DMS53 treated with DMSO at 0.1 percent for 48 hours (cell line): ENCODE data around the gene MGLL.

Source experiments
- DNase-seq: peaks from one replicate; lab custom pipeline; 2025; ENCODE audit not compliant: unreplicated experiment; lab: John Stamatoyannopoulos, UW

The MGLL gene

GRCh38 chr3:127835993-127836882 lies 13.9 kb upstream of the MGLL start:
- DNase-seq, result no peak

- DNase-seq, result no peak
Measured at GRCh38 chr3:127834771-127835170, 12.5 kb upstream of the MGLL start.

- DNase-seq, result no peak
Measured at GRCh38 chr3:127833281-127834032, 11.1 kb upstream of the MGLL start.

DNA sequence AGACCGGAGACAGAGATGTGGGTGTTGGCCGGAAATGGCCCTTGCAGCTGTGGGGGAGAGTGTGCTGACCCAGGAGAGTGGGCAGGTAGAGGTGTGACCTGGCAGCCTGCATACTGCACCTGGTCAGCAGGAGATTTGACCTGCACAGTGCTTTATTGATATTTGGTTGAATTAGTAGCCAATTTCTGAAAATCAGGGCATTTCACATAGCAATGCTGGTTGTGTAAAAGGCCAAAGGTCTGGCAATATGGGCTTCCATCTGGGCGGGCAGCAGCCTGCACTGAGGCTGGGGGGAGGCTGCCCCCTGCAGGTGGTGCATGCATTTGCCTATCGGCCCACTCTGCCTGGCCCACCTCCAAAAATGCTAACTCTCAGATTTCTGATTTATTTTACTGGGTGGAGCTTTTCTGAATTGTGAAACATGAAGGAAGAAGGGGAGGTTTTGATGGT lies 9.4 kb upstream of the MGLL start:
- DNase-seq, result peak; percentile 3

DNA sequence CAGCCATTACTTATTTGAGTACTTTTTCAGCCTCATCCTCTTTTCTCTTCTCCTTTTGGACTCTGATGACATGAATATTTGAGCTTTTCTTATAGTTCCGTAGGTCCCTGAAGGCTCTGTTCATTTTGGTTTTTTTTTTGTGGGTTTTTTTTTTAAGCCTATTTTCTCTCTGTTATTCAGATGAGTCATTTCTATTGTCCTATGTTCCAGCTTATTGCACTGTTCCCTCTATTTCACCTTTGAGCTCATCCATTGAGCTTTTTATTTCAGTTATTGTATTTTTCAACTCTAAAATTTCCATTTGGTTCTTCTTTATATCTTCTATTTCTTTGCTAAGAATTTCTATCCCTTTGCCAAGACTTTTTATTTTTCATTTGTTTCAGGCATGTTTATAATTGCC lies 7.2 kb upstream of the MGLL start:
- DNase-seq, result no peak

GRCh38 chr3:127827808-127828207 lies 5.5 kb upstream of the MGLL start:
- DNase-seq, result no peak

- DNase-seq, result no peak
Measured at GRCh38 chr3:127825756-127826155, 3.4 kb upstream of the MGLL start.

DNA sequence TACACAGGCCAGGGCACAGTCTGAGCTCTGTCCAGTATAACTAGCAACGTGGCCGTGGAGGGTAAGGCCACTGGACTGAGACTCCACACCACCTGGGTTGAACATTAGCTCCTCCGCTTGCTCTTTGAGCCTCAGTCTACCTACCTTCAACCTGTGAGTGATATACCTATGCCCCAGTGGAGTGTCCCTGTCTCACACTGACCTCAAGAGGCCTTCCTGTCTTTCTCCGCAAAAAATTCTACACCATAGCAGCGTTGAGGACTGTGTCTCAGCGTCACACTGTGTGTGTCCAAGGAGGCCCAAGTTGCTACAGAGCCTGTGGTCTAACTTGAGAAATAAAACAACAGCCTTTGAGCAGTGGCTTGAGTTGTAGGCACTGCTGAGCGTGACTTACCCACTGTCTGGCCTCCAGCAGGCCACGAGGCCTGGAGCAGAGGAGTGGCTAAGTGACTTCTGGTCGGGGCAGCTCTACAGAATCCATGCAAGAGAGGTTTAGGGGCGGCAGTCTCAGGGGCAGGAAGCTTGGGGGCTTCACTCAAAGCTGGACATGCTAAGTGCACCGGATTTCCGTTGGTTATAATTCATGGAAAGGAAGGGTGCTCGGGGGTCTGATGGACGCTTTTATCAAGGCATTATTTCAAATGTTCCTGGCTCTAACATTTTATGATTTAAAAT lies 2.0 kb upstream of the MGLL start:
- no peak for DNase-seq

GRCh38 chr3:127823426-127823857 lies 1.1 kb upstream of the MGLL start:
- DNase-seq, result no peak

DNA sequence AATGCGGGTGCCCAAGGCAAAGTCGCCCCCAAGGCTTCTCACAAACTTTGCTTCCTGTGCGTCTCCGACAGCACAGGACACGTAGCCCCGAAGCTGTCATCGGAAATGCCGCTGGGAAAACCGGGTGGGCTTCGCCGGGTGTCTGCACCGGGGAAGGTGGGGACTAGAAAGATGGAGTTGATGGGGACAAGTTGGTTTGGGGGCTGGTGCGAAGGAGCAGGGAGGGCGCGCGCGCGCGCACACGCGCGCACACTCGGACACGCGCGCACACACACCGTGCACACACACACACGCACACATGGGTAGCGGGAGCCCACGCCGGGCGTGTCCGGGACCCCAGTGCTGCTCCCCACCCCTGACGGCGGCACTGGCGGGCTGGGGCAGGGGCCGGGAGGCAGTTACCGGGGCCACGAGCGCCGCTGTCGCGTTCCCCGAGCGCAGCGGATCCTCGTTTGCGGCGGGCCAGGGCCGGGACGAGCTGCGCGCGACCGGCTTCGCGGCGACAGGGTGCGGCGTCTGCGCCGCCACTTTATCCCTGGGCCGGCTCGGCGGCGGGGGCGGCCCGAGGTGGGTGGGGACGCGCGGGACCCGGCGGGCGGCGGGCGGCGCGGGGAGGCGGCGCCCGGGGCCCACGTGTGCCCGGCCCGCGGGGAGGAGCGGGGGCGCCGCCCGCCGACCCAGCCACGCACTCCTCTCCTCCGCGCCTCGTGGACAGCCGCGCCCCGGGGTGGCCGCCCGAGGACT lies 539 bp upstream of the MGLL start:
- DNase-seq, result no peak

DNA sequence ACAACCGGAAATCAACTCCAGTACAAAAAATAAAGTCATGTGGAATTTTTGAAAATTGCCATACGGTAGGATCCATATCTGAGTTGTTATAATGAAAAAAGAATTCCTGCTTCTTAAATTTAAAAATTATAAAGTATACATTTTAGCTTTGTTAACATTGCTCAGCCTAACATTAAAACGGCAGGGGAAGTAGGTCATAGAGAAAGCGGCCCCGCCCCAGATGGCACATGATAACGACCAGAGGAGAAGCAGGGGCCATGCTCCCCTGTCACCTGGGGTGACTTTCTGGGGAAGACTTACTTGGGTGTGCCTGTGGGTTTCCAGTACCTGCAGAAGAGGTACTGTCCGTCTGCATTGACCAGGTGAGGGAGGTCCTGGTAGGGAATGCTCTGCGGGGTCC lies 921 bp downstream of the MGLL start:
- DNase-seq, result no peak

DNA sequence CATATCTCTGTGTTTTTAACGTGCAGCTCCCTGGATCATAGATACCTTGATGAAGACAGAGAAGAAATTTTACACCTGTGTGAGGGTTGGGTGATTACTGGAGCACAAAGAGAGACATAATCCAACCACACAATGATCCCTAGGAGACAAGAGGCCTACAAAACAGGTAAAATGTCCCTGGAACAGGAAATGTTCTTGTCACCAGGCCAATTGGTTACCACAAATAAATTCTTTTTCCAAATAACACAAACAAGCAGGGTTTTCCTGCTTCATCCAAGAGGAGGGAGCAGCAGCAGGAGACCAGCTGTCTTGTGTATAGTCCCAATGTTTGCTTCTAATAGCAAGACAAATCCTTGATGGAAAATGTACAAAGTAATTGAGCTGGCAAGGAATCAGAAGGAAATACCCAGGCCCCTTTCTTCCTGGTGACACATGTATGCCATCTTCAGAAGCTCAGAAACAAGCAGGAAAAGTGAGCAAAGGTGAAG lies 1.4 kb downstream of the MGLL start:
- DNase-seq, result peak; percentile 4

- DNase-seq, result no peak
Measured at GRCh38 chr3:127820221-127820825, 2.0 kb downstream of the MGLL start.

DNA sequence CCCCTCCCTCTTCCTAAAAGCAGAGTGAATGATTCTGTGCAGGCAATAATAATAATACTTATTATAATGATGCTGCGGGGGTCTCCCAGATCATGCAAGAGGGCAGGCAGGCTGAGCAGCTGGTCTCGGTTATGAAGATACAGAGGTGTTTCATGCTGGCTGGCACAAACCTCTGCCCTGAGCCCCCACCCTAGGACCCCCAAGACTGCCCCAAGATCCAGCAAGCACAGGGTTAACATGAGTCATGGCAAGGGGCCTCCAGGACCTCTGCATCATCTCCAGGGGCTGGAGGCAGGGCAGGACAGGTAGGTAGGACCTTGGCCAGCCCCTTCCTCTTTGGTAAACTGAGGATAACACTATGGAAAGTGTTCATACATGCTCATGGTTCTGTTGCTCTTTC lies 2.7 kb downstream of the MGLL start:
- no peak for DNase-seq

- DNase-seq, result no peak
Measured at GRCh38 chr3:127819086-127819485, 3.2 kb downstream of the MGLL start.

- DNase-seq, result no peak
Measured at GRCh38 chr3:127817406-127817841, 4.9 kb downstream of the MGLL start.

DNA sequence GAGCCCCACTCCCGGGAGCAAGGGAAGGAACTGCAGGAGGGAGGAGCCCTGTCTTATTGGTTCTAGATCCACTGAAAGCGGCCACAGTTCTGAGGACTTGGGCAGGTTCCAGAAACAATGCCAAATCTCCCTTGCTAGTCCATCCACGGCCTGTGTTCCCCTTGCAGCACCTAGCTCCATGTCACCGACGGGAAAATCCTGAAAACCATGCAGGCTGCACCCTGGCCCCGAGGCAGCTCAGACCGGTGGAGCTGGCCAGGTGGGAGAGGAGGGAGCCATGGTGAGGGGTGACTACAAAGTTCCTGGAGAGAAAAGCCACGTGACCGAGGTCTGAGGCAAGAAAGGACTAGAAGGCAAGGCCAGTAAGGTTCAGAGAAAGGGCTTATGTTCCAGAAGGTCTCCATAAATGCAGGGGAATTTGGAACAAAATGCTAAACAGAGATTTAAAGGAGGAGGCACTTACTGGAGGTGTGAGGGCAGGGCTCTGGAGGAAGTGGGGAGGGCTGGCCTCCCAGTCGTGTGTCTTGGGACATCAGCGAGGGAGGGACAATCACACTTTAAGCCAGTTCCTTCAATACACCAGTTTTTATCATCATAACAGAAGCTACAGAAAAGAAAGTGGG lies 5.4 kb downstream of the MGLL start:
- no peak for DNase-seq

DNA sequence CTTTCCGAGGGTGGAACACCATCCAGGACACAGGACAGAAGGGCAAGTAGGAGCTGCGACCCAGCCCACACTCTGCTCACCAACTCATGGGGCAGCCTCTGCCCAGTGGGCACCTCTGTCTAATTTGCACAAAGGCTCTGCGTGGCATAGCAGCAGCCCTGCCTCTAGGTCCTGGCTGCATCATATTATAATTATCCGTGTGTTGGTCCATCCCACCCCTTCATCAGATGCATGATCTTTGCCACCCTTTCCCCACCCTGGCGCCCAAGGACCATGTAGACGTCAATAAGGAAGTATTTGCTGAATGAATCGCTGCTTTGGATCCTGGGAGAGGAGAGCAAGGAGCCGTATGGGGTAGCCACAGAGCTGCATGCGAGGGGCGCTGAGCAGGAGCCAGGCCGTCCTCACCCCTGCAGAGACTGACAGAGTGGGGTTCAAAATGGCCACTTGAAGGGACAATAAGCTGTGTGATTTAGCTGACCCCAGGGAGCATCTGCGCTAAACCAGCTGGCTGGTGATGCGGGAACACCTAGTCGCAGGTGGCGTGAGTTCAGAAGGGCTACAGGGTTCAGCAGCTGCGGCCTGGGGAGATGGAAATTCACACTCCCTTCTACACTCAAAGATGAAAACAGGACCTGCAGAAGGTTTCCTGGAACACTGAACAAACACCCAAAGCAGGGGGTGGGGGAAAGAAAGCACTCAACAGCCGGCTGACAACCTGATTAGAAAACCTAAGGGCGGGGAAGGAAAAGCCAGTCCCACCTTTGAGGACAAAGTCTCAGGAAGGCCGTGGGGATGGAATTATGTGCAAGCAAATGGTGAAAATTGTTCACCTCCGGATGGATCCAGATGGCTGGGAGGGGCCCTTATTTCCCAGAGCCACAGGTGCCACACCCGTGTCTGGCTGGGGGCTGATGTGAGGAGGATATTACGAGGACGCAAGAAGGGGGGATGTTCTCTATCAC lies 6.4 kb downstream of the MGLL start:
- DNase-seq, result no peak

DNA sequence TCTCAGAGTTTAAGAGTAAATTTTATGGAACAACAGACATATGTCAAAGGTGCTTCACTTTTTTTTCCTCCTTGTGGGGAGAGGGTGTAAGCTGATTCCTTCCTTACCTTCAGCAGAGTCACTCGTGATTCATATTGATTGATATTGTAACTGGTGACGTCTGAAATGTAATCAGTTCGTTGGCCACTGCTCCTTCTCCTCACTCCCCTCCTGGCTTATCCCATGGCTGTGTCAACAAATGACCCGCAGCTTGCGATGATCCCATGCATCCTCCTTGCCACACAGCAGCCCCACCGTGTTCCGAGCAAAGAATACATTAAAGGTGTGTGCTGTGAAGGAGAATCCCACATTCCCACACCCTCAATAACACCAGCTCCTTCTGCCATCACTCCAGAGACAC lies 7.3 kb downstream of the MGLL start:
- DNase-seq, result no peak
